CD4-positive, alpha-beta T cell treated with Interleukin-10 for 1 hour (primary cell): Measurements from ENCODE around the gene FBLN2.
"Not testable (repeated sequence)": the region's sequence is repeated elsewhere in the genome, so short reads cannot be mapped to it uniquely, and the experiment has no call there.

ENCODE experiments used
- DNase-seq: peaks from one replicate; pipeline ENCODE4 v3.0.0-alpha.2; 2020

FBLN2 gene

GRCh38 chr3:13548696-13549622 lies at the start of gene FBLN2:
Gene FBLN2 (plus strand): TSS chr3:13549125. CDS start chr3:13570356, 21,231 bp downstream.
- DNase-seq = peak; percentile 15

GRCh38 chr3:13499246-13499645 lies 49.7 kb upstream of the FBLN2 start:
- DNase-seq = not testable (repeated sequence)

GRCh38 chr3:13500133-13500885 lies 48.6 kb upstream of the FBLN2 start:
- DNase-seq = no peak

GRCh38 chr3:13501056-13501455 lies 47.9 kb upstream of the FBLN2 start:
- no peak for DNase-seq

- DNase-seq = no peak
These were observed 47.4 kb upstream of the FBLN2 start for GRCh38 chr3:13501521-13501920.

- DNase-seq = no peak
These were observed 46.8 kb upstream of the FBLN2 start for GRCh38 chr3:13501958-13502790.

- DNase-seq = no peak
These were observed 46.2 kb upstream of the FBLN2 start for GRCh38 chr3:13502791-13503060.

- DNase-seq = no peak
These were observed 44.6 kb upstream of the FBLN2 start for GRCh38 chr3:13504161-13504831.

GRCh38 chr3:13505147-13506130 lies 43.5 kb upstream of the FBLN2 start:
- DNase-seq = no peak

GRCh38 chr3:13506239-13506638 lies 42.7 kb upstream of the FBLN2 start:
- DNase-seq = no peak

GRCh38 chr3:13506680-13507079 lies 42.2 kb upstream of the FBLN2 start:
- no peak for DNase-seq

GRCh38 chr3:13507247-13507569 lies 41.7 kb upstream of the FBLN2 start:
- DNase-seq = no peak

GRCh38 chr3:13507570-13508339 lies 41.2 kb upstream of the FBLN2 start:
- DNase-seq = no peak

GRCh38 chr3:13508496-13508895 lies 40.4 kb upstream of the FBLN2 start:
- DNase-seq = no peak

GRCh38 chr3:13509059-13509815 lies 39.7 kb upstream of the FBLN2 start:
- no peak for DNase-seq

- DNase-seq = no peak
These were observed 39.1 kb upstream of the FBLN2 start for GRCh38 chr3:13509816-13510192.

GRCh38 chr3:13512451-13512850 lies 36.5 kb upstream of the FBLN2 start:
- DNase-seq = no peak

- DNase-seq = no peak
These were observed 35.6 kb upstream of the FBLN2 start for GRCh38 chr3:13513051-13513912.

GRCh38 chr3:13513913-13514517 lies 34.9 kb upstream of the FBLN2 start:
- DNase-seq = no peak
